GM18498 (cell line): Measurements from ENCODE around the gene NEUROG2.
"Not testable (repeated sequence)": the region's sequence is repeated elsewhere in the genome, so short reads cannot be mapped to it uniquely, and the experiment has no call there.

Source experiments
- ATAC-seq: cut with Tn5 transposase; IDR thresholded peaks from one replicate; pipeline ENCODE4 v1.9.1; 2021; ENCODE audit warnings: mild to moderate bottlenecking, moderate library complexity; ENCODE audit not compliant: unreplicated experiment

NEUROG2 gene

GRCh38 chr4:112516066-112516470, at the start of gene NEUROG2:
NEUROG2 (minus strand) TSS chr4:112516180; CDS start chr4:112515475, 705 bp downstream.
- ATAC-seq, result no peak

DNA sequence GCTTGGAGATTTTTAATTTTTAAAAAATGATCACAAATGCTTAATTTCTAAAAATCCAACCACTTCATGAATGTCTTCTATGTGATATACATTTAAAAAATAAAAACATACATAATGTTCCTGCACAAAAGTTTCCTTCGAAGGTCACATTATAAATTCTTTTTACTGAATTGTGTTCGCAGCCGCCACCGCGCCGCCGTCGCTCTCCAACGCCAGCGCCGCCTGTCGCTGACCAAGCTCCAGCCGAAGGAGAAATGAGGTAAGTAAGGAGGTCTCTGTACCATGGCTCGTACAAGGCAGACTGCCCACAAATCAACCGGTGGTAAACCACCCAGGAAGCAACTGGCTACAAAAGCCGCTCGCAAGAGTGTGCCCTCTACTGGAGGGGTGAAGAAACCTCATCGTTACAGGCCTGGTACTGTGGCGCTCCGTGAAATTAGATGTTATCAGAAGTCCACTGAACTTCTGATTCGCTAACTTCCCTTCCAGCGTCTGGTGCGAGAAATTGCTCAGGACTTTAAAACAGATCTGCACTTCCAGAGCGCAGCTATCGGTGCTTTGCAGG, 48.8 kb upstream of the NEUROG2 start:
- no peak for ATAC-seq

GRCh38 chr4:112563431-112564200, 47.6 kb upstream of the NEUROG2 start:
- ATAC-seq, result peak; percentile 64

GRCh38 chr4:112562254-112562879, 46.4 kb upstream of the NEUROG2 start:
- ATAC-seq, result no peak

DNA sequence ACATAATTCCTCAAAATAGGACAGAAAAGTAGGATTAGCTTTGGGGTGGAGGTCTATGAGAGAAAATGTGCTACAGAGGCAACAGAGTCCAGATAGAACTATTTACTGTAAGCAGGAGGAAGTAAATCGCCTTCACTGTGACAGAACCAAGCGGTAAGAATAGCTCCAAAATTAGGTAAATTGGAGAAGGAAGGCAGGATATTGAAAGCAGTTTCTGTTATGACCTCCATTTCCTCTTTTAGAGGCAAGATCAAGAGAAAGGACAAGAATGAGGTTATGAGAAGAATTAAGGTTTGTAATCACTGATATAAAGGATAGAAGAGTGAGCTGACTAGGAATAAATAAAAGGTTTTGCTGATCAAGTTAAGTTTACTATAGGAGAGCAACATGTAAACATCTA, 44.1 kb upstream of the NEUROG2 start:
- peak; percentile 58 for ATAC-seq

- no peak for ATAC-seq
These were observed 43.1 kb upstream of the NEUROG2 start for GRCh38 chr4:112559053-112559452.

DNA sequence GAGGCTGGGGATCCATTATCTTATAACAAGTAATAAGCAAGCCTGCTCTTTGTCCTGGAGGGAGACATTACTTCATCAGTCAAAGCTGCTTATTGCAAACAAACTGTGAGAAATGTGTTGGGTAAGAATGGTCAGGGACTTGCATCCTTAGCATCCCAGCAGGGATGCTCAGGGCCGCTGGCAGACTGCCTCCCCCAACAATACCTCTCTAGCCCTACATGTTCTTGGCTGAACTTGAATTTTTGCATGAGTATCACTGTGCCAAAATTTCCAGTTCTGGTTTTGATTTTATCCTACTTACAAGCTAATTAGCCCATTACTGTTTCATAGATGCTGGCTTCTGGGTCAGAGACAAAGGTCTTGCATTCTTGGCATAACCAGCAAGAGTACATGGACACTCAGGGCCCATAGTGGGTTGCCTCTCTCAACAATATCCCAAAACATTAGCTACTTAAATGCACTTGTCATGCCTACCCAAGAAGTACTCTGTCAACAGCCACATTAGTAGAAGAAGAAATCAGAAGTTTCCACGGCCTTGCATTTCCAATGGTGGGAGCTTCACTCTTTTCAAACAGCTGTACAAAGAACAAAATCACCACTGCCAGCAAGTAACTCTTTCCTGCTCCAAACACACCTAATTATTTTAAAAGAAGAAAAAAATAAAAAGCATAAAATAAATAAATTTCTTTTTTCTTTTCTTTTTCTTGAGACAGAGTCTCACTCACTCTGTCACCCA, 41.9 kb upstream of the NEUROG2 start:
- ATAC-seq, result no peak

DNA sequence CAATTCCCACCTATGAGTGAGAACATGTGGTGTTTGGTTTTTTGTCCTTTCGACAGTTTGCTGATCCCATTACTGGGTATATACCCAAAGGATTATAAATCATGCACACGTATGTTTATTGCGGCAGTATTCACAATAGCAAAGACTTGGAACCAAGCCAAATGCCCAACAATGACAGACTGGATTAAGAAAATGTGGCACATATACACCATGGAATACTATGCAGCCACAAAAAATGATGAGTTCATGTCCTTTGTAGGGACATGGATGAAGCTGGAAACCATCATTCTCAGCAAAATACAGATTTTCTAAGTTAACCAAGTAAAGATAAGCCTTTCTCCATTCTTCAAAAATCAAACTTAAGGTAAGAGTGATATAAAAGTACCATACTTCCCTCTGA, 38.3 kb upstream of the NEUROG2 start:
- not testable (repeated sequence) for ATAC-seq

- no peak for ATAC-seq
These were observed 36.7 kb upstream of the NEUROG2 start for GRCh38 chr4:112552668-112553067.

DNA sequence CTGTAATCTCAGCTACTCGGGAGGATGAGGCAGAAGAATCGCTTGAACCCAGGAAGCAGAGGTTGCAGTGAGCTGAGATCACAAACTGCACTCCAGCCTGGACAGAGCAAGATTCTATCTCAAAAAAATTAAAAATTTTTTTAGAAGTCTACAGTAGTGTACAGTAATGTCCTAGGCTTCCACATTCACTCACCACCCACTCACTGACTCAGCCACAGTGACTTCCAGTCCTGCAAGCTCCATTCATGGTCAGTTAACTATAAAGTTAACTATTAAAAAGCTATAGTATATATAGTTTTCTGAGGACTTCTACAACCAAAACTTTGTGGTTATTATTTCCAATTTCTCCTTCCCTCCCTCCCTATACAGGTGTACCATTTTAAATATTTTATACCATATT, 34.7 kb upstream of the NEUROG2 start:
- ATAC-seq, result no peak

- no peak for ATAC-seq
These were observed 30.5 kb upstream of the NEUROG2 start for GRCh38 chr4:112546476-112546875.

DNA sequence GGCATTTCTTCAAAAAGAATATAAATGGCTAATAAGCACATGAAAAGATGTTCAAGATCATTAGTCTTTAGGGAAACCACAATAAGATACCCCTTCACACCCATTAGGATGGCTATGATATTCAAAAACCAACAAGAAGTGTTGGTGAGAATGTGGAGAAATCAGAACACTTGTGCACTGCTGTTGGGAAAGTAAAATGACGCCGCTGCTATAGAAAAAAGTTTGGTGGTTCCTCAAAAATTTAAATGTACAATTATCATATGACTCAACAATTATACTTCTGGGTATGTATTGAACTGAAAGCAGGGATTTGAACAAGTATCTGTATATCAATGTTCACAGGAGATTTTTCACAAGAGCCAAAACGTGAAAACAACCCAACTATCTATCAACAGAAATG, 29.4 kb upstream of the NEUROG2 start:
- ATAC-seq, result no peak

DNA sequence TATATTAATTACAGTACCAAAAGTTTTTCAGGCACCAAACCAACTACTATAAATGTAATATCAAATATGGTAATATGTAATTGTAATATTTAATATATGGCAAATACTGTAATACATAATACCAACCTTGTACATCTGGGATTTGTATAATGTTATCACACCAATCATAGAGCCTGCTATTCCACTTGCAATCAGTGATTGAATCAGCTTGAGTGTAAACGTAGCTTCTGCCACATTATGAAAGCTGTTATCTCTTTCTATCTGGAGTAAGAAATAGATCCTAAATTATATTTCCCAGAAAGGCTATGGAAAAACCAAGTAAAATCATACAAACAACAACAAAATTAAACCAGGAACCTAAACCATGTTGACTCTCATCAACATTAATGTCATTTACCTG, 24.7 kb upstream of the NEUROG2 start:
- ATAC-seq, result no peak

DNA sequence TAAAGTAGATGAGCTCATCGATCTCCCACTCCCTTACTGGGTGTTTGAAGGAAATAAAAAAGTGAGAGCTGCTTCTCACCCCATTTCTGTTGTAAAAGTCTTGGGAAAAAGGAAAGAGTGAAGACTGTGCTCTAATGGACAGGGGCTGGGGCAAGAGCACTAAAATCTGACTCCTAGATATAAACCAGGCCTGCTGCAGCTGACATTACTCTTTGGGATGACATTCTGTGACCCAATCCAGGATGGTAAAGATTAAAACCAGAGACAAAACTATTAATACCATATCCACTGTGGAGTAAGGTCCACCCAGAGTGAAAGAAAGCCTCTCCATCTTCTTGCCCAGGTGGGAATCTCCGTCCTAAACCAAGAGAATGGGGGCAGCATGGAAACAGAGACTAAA, 20.1 kb upstream of the NEUROG2 start:
- no peak for ATAC-seq

GRCh38 chr4:112532267-112532666, 16.3 kb upstream of the NEUROG2 start:
- no peak for ATAC-seq

DNA sequence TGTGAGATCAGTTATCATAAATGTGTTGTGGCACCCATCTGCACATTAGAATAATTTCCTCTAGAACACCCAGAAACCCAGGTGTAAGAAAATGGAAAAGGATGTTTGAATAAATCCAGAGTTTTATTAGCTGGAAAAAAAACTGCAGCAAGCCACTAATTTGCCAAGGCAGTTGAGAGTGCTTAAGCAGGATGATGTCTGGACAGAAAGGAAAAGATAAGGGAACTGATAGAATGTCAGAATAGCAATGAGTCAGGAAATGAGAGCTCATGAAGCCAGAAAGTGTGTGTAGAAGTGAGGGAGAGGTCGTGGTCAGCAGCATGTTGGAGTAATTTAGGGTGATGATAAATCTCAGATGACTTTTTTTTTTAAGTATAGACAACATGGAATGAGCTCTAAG, 15.2 kb upstream of the NEUROG2 start:
- ATAC-seq, result no peak

DNA sequence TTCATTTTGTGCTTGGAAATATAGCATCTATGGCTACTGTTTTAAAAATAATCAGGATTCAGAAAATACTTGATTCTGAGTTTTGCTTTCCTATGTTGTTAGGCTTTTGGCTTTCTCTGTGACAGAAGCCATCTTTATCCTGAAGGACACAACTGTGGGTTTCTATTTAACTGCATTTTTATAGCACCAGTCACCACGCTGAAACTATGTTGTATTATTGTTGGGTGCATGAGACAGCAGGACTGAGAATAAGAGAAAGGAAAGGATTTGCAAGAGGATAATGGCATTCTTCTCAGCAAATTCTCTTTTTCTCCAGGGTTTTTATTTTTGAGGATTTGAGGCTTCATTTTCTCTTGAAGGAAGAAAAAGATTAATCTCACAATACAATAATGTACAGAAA, 10.1 kb upstream of the NEUROG2 start:
- ATAC-seq, result no peak

DNA sequence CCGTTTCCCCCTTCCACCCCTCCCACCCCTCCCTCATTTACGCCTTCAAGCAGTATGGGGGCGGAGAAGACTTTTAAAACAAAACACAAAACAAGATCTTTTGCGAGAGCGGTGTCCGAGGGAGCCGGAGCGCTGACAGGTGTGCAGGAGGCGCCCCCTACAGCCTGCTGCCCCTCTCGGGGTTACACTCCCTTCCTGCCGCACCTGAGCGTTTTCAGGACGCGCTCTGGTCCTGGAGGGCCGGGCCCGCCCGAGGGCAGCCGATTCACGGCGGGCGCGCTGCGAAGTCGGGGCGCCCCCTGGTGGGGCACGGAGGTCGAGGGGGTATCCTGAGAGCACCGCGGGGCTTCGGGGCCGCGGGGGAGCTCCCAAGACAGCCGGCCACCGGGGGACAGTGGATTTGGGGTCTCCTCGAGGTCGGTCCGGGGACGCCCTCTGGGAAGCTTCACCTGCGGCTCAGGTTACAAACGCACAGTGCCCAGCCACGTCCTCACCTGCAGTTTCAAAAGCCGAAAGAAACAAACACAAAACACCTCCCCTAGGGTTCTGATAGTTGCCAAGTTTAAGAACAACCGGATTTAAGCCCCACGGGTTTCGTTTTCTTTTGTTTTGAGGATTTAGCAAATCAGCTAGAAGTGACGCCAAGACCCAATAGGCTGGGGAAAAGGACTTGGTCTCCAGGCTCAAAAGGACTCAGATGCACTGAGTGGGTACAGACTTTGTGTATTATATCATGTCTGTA, 8.0 kb upstream of the NEUROG2 start:
- peak; percentile 83 for ATAC-seq

GRCh38 chr4:112523008-112523721, 7.2 kb upstream of the NEUROG2 start:
- peak; percentile 52 for ATAC-seq

- ATAC-seq, result not testable (repeated sequence)
These were observed 6.5 kb upstream of the NEUROG2 start for GRCh38 chr4:112522431-112522830.
